AG09319 (cell line): ENCODE results near the gene CTNNA3.

Experiments
- DNase-seq: peaks from one replicate; pipeline ENCODE4 v3.0.0-alpha.2; 2010; ENCODE audit warnings: low read depth; ENCODE audit errors: extremely low read depth
- CTCF ChIP-seq: IDR thresholded peaks from 2 replicates; pipeline ENCODE4 v1.5.1; 2011; ENCODE audit warnings: low read depth, mild to moderate bottlenecking, inconsistent platforms, low read length, moderate library complexity

CTNNA3 gene

DNA sequence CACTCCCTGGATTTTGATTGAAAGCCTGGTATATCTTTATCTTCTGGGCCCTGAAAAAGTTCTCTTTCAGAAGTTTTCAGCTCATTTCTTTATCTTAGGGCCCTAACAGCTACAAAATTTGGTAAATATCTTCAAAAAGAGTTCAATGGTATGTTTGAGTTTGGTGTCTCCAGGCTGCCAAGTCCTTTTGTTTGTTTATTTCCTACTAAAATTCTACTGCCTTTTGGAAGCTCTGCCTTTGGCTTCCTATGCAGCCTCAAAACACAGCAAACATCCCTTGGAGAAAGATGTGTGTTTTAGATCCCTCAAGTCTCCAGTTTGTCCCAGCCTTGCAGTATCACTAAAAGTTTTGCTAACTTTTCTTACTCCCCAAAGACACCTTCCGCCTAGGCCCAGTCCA is 623.3 kb downstream of the CTNNA3 start:
- TF ChIP-seq CTCF: no peak
- DNase-seq: no peak

GRCh38 chr10:67050415-67050814 is 645.6 kb downstream of the CTNNA3 start:
- TF ChIP-seq CTCF: no peak
- no peak for DNase-seq

- TF ChIP-seq CTCF: no peak
- DNase-seq: no peak
Measured at GRCh38 chr10:67049988-67050387, 646.0 kb downstream of the CTNNA3 start.

GRCh38 chr10:67046507-67046906 is 649.5 kb downstream of the CTNNA3 start:
- TF ChIP-seq CTCF: no peak
- DNase-seq: no peak

- no peak for TF ChIP-seq CTCF
- DNase-seq: no peak
Measured at GRCh38 chr10:67045404-67045803, 650.6 kb downstream of the CTNNA3 start.

GRCh38 chr10:67043041-67043440 is 653.0 kb downstream of the CTNNA3 start:
- no peak for DNase-seq
- TF ChIP-seq CTCF: no peak

DNA sequence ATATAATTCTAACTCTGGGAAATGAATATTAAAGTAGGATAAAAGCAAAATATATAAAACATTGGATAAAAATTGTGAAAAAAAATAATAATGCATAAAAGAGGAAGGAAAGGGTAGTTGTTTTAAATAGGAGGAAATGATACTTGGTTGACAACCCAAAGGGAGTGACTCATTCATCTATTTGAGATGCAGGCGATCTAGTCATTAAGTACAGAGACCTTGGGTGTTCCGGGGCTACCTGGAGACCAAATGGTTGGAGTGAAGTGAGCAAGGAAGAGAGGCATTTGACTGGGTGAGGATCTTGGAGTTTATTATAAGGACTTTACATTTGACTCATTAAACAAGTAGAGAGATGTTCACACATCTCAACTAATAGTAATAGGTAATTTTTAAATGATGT is 659.2 kb downstream of the CTNNA3 start:
- no peak for TF ChIP-seq CTCF
- no peak for DNase-seq
